ENCODE measurements around the gene DZIP3.
"Not testable (repeated sequence)": the region's sequence is repeated elsewhere in the genome, so short reads cannot be mapped to it uniquely, and the experiment has no call there.

Gene DZIP3

DNA sequence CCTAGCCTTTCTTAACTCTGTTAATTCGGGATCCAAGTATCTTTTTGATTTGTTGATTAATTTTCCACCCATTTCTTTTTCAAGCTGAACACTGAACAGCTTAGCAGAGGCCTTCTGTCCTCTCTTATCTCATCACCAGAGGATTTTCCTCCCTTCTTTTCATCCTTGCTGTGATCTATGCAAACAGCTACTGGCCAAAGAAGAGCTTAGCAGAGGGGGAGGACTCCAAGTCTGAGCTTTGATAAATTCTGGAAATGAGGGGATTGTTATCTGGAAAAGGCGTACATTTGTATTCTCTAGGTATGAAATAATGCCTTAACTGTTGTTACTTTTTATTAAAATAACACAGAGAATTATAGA is 13.4 kb downstream of the DZIP3 start:
- no peak for FAIRE-seq
- no peak for DNase-seq (ENCODE audit: insufficient read length)

DNA sequence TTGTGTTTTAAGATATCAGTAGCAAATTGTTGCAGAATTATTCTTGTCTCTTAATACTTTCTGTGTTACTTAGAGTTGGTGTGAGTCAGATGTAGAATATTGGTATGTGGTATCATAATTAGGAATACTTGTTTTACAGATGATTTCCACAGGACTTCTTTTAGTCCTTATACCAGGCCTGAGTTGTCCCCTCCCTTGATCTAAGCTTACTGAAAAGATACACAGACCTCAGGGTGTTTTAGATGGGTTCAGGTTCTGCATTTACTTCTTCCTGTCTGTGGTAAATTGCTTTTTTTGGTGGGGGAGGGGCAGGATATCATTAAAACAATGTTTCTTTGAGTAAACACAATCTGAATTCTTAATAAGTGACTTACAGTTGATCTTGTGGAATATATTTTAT is 14.2 kb downstream of the DZIP3 start:
- DNase-seq (ENCODE audit: insufficient read length) (no peak), FAIRE-seq (no peak)
- TF ChIP-seq TAF1 (IDR thresholded peaks at IDR 0.05; ENCODE audit: borderline replicate concordance, low read depth, low read length): no peak
- no peak for TF ChIP-seq POLR2AphosphoS5 (IDR thresholded peaks at IDR 0.05; ENCODE audit: low read depth, low read length)
- no peak for TF ChIP-seq POLR2A (IDR thresholded peaks at IDR 0.05; ENCODE audit: low read depth, low read length)

More for the DNA sequence above, 13.4 kb downstream of the DZIP3 start:
- TF ChIP-seq TAF1 (IDR thresholded peaks at IDR 0.05; ENCODE audit: borderline replicate concordance, low read depth, low read length) (no peak), POLR2AphosphoS5 (IDR thresholded peaks at IDR 0.05; ENCODE audit: low read depth, low read length) (no peak), POLR2A (IDR thresholded peaks at IDR 0.05; ENCODE audit: low read depth, low read length) (no peak)

DNA sequence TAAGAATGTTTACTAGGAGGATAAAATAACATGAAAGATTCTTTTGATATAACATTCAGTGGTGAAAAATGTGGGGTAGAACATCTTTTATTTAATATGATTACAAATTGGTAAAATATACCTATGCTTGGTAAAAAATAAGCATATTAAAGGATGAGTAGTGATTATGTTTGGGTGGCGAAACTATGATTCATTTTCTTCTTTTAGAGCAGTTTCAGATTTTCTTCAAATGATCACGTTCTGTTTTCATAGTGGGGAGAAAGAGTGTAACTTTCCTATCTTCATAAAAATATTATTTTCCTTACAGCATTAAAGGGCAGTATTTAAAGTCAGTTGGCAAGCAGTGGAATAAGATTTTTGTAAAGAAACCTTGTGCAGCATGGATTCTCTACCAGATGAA is 15.5 kb downstream of the DZIP3 start:
- no peak for DNase-seq (ENCODE audit: insufficient read length)
- no peak for FAIRE-seq
- TF ChIP-seq POLR2A (IDR thresholded peaks at IDR 0.05; ENCODE audit: low read depth, low read length) (no peak), POLR2AphosphoS5 (IDR thresholded peaks at IDR 0.05; ENCODE audit: low read depth, low read length) (no peak), TAF1 (IDR thresholded peaks at IDR 0.05; ENCODE audit: borderline replicate concordance, low read depth, low read length) (no peak)

DNA sequence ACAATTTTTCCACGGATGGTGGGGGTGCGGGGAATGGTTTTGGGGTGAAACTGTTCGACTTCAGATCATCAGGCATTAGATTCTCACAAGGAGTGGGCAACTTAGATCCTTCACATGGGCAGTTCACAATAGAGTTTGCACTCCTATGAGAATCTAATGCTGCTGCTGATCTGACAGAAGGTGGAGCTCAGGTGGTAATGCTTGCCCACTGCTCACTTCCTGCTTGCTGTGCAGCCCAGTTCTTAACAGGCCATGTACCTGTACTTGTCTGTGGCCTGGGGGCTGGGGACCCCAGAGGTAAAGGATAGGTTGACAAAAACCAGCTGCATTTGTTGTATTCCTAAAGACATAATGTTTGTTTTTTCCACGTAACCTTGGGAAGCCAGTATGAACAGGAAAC is 16.0 kb downstream of the DZIP3 start:
- TF ChIP-seq POLR2A (IDR thresholded peaks at IDR 0.05; ENCODE audit: low read depth, low read length): no peak
- TF ChIP-seq POLR2AphosphoS5 (IDR thresholded peaks at IDR 0.05; ENCODE audit: low read depth, low read length): no peak
- TF ChIP-seq TAF1 (IDR thresholded peaks at IDR 0.05; ENCODE audit: borderline replicate concordance, low read depth, low read length): no peak
- FAIRE-seq: peak; percentile 64
- DNase-seq (ENCODE audit: insufficient read length): no peak

DNA sequence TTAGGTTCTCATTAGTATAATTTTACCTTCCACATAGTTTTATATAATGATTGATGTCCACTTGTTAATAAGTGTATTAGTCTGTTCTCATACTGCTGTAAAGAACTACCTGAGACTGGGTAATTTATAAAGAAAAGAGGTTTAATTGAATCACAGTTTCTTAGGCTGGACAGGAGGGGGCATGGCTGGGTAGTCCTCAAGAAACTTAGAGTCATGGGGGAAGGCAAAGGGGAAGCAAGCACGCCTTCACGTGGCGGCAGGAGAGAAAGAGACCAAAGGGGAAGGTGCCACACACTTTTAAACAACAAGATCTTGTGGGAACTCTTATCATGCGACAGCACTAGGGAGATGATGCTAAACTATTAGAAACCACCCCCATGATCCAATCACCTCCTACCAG is 19.2 kb downstream of the DZIP3 start:
- FAIRE-seq: no peak
- DNase-seq (ENCODE audit: insufficient read length): no peak
- TF ChIP-seq TAF1 (IDR thresholded peaks at IDR 0.05; ENCODE audit: borderline replicate concordance, low read depth, low read length) (no peak), POLR2A (IDR thresholded peaks at IDR 0.05; ENCODE audit: low read depth, low read length) (no peak), POLR2AphosphoS5 (IDR thresholded peaks at IDR 0.05; ENCODE audit: low read depth, low read length) (no peak)

DNA sequence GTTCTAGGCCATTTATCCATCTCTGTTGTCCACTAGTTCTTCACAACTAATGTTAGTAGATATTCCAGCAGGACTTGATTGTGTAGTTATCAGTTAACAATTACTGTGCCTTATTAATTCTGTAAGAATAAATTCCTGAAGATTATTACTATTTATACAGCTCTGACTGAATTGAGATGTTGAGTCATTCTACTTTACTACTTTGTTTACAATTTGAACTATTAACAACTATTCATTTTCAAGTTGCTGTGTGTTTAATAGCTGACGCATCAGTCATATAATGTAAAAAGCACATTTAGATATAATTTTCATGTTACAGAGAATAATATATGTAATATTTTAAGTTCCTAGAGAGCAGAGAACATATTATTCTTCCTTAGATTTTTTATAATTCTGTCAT is 21.1 kb downstream of the DZIP3 start:
- FAIRE-seq: no peak

DNA sequence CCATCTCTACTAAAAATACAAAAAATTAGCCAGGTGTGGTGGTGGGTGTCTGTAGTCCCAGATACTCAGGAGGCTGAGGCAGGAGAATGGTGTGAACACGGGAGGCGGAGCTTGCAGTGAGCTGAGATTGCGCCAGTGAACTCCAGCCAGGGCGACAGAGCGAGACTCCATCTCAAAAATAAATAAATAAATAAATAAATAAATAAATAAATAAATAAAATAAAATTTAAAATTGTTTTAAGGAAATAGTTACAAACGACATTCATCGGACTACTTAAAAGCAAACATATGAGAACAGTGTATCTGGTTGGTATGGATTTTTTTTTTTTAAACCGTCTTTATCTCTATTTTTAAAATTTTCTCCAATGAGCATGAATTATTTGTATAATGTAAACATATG is 26.6 kb downstream of the DZIP3 start:
- not testable (repeated sequence) for FAIRE-seq; DNase-seq (ENCODE audit: insufficient read length)

More for the DNA sequence above, 21.1 kb downstream of the DZIP3 start:
- DNase-seq (ENCODE audit: insufficient read length): no peak
- TF ChIP-seq POLR2AphosphoS5 (IDR thresholded peaks at IDR 0.05; ENCODE audit: low read depth, low read length) (no peak), TAF1 (IDR thresholded peaks at IDR 0.05; ENCODE audit: borderline replicate concordance, low read depth, low read length) (no peak), POLR2A (IDR thresholded peaks at IDR 0.05; ENCODE audit: low read depth, low read length) (no peak)

DNA sequence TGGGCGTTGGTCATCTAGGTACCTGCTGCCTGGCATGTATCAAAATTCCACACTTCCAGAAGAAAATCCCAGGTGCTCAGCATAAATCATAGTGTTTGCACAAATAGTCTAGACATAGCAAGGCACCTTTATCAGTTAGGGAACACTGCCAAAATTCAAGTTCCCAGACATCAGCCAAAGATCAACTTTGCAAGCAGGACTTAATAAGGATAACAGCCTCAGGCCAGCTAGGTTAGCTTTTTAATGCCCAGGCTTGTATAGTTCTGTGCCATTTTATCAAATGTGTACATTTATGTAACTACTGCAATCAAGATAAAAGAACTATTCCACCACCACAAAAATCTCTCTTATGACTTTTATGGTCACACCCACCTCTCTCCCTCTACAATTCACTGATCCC is 30.7 kb downstream of the DZIP3 start:
- no peak for FAIRE-seq
- no peak for DNase-seq (ENCODE audit: insufficient read length)
- no peak for TF ChIP-seq POLR2AphosphoS5 (IDR thresholded peaks at IDR 0.05; ENCODE audit: low read depth, low read length)
- no peak for TF ChIP-seq TAF1 (IDR thresholded peaks at IDR 0.05; ENCODE audit: borderline replicate concordance, low read depth, low read length)
- no peak for TF ChIP-seq POLR2A (IDR thresholded peaks at IDR 0.05; ENCODE audit: low read depth, low read length)

DNA sequence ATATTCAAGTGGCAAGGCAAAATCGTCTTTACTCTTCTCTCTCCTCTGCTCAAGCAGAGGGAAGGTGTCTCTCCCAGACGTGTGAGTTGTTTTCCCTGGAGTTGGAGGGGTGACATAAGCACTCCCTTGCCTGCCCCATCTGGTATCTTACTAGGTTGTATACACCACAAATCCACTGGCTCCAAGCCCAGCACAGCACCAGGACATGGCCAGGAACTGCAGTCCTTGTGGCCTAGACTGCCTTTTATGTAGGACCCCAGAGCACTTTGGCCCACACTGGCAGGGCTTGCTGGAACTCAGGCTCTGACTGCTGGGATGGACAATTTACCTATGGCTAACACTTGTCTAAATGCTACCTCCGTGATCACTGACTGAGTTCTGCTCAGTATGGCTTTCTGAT is 34.0 kb downstream of the DZIP3 start:
- FAIRE-seq: no peak
- TF ChIP-seq TAF1 (IDR thresholded peaks at IDR 0.05; ENCODE audit: borderline replicate concordance, low read depth, low read length) (no peak), POLR2A (IDR thresholded peaks at IDR 0.05; ENCODE audit: low read depth, low read length) (no peak), POLR2AphosphoS5 (IDR thresholded peaks at IDR 0.05; ENCODE audit: low read depth, low read length) (no peak)
- DNase-seq (ENCODE audit: insufficient read length): no peak

DNA sequence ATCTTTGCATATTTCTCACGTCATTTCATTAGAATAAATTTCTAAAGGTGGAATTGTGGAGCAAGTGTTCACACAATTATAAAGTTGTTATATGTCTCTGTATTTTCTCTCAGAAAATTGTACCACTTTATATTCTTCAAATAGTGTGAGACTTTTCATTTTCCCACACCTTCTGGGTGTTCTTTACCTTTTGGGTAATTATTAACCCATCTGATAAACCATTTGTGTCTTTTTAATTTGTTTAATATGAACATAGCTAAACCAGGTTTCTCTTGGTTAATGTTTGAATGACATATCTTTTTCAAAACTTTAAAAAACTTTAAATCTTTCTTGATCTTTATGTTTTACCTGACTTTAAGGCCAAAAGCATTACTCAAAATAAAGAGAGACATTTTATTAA is 40.5 kb downstream of the DZIP3 start:
- no peak for FAIRE-seq
- TF ChIP-seq TAF1 (IDR thresholded peaks at IDR 0.05; ENCODE audit: borderline replicate concordance, low read depth, low read length) (no peak), POLR2A (IDR thresholded peaks at IDR 0.05; ENCODE audit: low read depth, low read length) (no peak), POLR2AphosphoS5 (IDR thresholded peaks at IDR 0.05; ENCODE audit: low read depth, low read length) (no peak)
- no peak for DNase-seq (ENCODE audit: insufficient read length)

DNA sequence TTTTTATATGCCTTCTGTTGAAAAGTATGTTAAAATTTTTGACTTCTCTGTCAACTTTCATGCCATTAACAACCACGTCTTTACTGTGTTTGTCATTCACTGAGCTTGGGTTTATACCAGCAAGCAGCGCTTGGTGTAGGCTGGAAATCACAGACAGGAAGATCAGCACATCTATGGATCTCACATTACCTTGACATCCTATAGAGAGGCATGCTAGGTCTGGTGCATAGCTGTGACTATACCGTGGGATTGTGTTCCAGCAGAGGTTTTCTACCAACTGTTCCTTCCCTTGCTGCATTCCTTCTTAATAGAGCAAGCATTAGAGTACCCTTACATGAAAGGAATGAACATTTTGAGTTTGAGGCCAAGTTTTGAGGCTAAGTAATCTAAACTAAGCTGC is 53.0 kb downstream of the DZIP3 start:
- FAIRE-seq: no peak

DNA sequence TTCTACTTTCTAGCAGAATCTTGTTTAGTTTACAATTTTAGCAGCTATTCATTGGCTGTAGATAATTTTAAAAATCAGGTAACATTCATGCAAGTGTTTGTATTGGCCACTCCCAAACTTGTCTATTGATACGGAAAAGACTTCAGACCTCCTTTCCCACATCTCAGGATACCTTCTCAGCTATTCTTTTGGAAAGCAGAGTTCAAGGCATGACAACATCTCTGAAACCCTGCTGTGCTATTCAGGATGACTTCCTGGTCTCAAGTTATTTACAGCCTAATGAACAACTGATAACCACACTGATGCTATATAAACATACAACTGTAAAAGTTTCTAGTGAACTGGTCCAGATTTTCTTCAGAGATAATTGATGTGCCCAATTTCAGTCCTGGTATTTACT is 55.8 kb downstream of the DZIP3 start:
- FAIRE-seq (no peak), DNase-seq (ENCODE audit: insufficient read length) (no peak)
- TF ChIP-seq TAF1 (IDR thresholded peaks at IDR 0.05; ENCODE audit: borderline replicate concordance, low read depth, low read length): no peak
- no peak for TF ChIP-seq POLR2A (IDR thresholded peaks at IDR 0.05; ENCODE audit: low read depth, low read length)
- no peak for TF ChIP-seq POLR2AphosphoS5 (IDR thresholded peaks at IDR 0.05; ENCODE audit: low read depth, low read length)

More for the DNA sequence above, 53.0 kb downstream of the DZIP3 start:
- TF ChIP-seq POLR2AphosphoS5 (IDR thresholded peaks at IDR 0.05; ENCODE audit: low read depth, low read length): no peak
- TF ChIP-seq TAF1 (IDR thresholded peaks at IDR 0.05; ENCODE audit: borderline replicate concordance, low read depth, low read length): no peak
- TF ChIP-seq POLR2A (IDR thresholded peaks at IDR 0.05; ENCODE audit: low read depth, low read length): no peak
- DNase-seq (ENCODE audit: insufficient read length): no peak

DNA sequence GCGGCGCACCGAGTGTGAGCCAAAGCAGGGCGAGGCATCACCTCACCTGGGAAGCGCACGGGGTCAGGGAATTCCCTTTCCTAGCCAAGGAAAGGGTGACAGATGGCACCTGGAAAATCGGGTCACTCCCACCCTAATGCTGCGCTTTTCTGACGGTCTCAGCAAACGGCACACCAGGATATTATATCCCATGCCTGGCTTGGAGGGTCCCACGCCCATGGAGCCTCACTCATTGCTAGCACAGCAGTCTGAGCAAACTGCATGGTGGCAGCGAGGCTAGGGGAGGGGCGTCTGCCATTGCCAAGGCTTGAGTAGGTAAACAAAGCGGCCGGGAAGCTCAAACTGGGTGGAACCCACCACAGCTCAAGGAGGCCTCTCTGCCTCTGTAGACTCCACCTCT is 66.1 kb downstream of the DZIP3 start:
- not testable (repeated sequence) for FAIRE-seq; DNase-seq (ENCODE audit: insufficient read length)
